Stimulated activated CD4-positive, alpha-beta T cell treated with anti-CD3 and anti-CD28 coated beads, TNF-alpha, amount 100 ng/mL, for 48 hours (primary cell): ENCODE results near the gene CRTC1.
A peak's percentile ranks its signal among the peaks of the same experiment; 100 is the strongest.

Source experiments
- DNase-seq, 3 donors: peaks; one replicate each; pipeline ENCODE4 v3.0.0-alpha.2; 2020; ENCODE audit warnings: low read depth in 3 of 3

The CRTC1 gene

GRCh38 chr19:18683109-18683957 lies at the start of gene CRTC1:
Gene CRTC1, plus strand, starts transcription at chr19:18683680. Its CDS starts 23 bp downstream, at chr19:18683703.
- DNase-seq: peak; percentile 80 to 92 (median 81)

- no peak for DNase-seq
Measured at GRCh38 chr19:18634612-18635297, 48.7 kb upstream of the CRTC1 start.

GRCh38 chr19:18635831-18636182 lies 47.7 kb upstream of the CRTC1 start:
- no peak for DNase-seq

- peak; percentile 97 to 100 (median 99) for DNase-seq
Measured at GRCh38 chr19:18636183-18636968, 47.1 kb upstream of the CRTC1 start.

GRCh38 chr19:18636969-18637629 lies 46.4 kb upstream of the CRTC1 start, which contains the start of gene KLHL26:
Gene KLHL26, plus strand, starts transcription at chr19:18637028. Its CDS starts 27 bp downstream, at chr19:18637055.
- no peak for DNase-seq

GRCh38 chr19:18637673-18638630 lies 45.5 kb upstream of the CRTC1 start:
- no peak for DNase-seq

- no peak for DNase-seq
Measured at GRCh38 chr19:18639706-18640243, 43.7 kb upstream of the CRTC1 start.

GRCh38 chr19:18644196-18645034 lies 39.1 kb upstream of the CRTC1 start:
- DNase-seq: no peak

- no peak for DNase-seq
Measured at GRCh38 chr19:18645035-18645511, 38.4 kb upstream of the CRTC1 start.

GRCh38 chr19:18646535-18647370 lies 36.7 kb upstream of the CRTC1 start:
- DNase-seq: no peak

GRCh38 chr19:18647371-18647767 lies 36.1 kb upstream of the CRTC1 start:
- no peak for DNase-seq

- DNase-seq: no peak
Measured at GRCh38 chr19:18647807-18648206, 35.7 kb upstream of the CRTC1 start.

- no peak for DNase-seq
Measured at GRCh38 chr19:18648973-18649315, 34.5 kb upstream of the CRTC1 start.

GRCh38 chr19:18649371-18650020 lies 34.0 kb upstream of the CRTC1 start:
- DNase-seq: no peak

- no peak for DNase-seq
Measured at GRCh38 chr19:18650021-18650390, 33.5 kb upstream of the CRTC1 start.

GRCh38 chr19:18650468-18651041 lies 32.9 kb upstream of the CRTC1 start:
- no peak for DNase-seq

GRCh38 chr19:18651300-18651699 lies 32.2 kb upstream of the CRTC1 start:
- DNase-seq: no peak

GRCh38 chr19:18651733-18652132 lies 31.7 kb upstream of the CRTC1 start:
- no peak for DNase-seq
